ENCODE measurements around the gene FETUB.

Gene FETUB

DNA sequence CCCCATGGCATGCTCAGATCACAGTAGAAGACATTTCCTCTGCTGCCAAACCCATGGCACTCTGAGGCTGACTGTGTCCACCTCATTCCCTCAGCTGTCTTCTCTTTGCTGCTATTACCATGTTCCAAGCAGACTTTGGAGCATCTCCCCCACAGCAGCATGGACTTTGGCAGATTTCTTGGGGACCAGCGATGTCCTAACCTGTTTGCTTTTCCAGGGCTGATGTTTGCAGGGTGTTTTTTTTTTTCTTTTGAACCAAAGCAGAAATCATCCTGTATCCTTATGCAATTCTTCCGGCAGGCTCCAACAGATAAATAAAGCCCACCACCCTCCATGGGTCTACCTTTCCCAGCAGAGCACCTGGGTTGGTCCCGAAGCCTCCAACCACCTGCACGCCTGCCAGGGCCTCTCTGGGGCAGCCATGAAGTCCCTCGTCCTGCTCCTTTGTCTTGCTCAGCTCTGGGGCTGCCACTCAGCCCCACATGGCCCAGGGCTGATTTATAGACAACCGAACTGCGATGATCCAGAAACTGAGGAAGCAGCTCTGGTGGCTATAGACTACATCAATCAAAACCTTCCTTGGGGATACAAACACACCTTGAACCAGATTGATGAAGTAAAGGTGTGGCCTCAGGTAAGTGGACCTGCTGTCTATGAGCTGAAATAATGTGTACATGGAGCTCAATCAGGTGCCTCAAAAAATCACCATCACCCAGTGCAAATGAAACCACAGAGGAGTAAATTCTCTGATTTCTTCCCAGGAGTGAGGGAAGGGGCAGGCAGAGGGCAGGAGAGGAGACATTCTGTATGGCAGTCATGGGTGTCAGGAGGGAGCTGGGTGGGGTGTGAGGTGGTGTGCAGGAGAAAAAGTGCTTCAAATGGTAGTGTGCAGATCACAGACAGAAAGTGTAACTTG is 27.2 kb upstream of the FETUB start, which contains the start of gene AHSG:
Gene AHSG (plus strand): TSS at position 340 of the 916 bp plus-strand sequence. CDS start 82 bp downstream, at position 422.
- no peak for DNase-seq
- intact Hi-C loops (cut with DNase I) = no loop called here

DNA sequence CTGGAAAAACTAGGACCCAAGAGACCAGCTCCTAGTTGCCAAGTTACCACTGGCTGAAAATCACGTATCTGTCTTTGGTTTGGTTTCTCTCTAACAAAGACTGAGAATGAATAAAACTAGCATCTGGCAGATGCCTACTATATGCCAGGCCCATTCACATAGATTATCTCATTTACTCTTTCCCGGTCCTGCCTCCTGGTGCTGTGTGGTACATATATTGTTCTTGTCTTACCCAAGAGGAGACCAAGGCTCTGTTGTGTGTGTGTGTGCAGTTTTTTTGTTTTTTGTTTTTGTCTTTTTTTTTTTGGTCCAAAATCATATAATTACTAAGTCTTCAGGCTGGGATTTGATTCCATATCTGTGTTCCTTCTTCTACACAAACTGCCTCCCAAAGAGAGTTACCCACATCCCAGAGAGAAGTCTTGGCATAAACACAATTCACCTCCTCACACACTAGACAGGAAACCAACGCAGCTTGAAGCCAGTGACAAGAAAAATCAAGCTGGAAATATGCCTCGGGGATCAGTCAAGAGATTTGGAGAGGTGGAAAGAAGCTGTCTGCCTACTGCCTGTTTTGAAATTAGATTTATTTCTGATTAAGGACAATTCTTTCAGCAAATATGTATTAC is 26.4 kb upstream of the FETUB start:
- DNase-seq = no peak
- intact Hi-C loops (cut with DNase I) = no loop called here

DNA sequence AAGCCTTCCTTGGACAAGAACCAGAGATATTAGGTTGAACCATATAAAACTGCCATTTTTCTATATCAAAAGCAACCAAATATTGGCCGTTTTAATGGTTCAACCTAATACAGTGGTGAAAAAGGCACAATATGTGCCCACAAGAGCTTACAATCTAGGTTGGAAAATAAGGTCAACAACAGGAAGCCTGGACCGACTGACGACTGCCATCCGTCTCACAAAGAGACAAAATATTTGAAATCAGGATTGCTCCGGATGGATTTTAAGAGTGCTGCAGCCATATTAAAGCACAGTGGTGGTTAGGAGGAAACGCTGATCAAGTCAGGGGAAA is 26.0 kb upstream of the FETUB start:
- no peak for DNase-seq
- intact Hi-C loops (cut with DNase I) = no loop called here

DNA sequence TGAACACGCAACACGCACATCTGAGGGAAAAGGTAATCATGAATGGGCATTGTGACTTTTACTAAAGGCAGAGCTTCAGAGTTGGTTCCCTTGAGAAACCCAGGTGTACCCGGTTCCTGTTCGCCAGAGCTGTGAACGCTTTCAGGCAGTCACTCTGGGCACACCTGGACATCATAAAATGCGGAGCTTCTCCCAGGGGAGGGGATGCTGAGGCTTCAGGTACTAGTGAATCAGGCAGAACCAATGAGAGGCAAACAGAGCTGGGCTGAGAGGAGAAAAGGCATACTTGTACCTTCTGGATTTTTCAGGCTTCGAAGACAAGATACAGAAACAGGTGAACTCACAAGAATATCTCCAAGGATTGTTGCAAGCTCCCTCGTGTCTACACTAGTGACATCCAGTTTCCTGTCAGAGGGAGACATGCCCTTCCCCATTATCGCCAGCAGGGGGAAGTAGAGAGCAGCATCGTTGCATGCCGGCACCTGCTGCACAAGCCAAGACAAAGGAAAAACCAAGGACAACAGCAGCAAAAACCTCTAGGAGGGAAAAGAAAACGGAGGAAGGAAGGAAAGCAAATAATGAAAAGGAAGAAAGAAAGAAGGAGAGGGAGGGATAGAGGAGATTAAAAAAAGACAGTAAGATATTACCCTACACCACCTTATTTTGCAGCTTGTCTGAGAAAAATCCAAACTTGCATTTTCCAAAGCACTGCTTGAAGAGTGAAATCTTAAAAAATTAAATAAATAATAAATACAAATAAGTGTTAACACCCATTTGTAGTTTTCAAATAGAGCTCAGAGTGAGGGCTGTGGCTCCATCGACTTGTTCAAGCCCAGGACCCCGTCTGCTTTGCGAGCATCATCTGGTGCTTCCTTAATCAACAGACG is 25.4 kb upstream of the FETUB start:
- intact Hi-C loops (cut with DNase I) = loop anchor here (5.0 kb wide), 1 partner anchor 212 kb away; no protein-coding TSS in a partner anchor
- DNase-seq = peak; percentile 52 to 94 (median 87)

DNA sequence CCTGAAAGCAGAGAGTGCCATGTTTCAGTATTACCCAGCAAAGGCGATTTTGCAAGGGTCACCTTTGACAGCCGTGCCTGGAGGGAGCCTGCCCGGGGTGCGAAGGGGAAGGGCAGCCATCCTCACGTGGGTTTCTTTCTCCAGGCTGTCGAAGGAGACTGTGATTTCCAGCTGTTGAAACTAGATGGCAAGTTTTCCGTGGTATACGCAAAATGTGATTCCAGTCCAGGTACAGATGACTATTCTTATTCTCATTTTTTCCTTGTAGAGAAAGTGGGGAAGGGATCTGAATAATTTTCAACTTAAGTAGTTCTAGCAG is 23.9 kb upstream of the FETUB start:
- no peak for DNase-seq
- intact Hi-C loops (cut with DNase I) = loop anchor here (5.0 kb wide), 1 partner anchor 211 kb away; no protein-coding TSS in a partner anchor

DNA sequence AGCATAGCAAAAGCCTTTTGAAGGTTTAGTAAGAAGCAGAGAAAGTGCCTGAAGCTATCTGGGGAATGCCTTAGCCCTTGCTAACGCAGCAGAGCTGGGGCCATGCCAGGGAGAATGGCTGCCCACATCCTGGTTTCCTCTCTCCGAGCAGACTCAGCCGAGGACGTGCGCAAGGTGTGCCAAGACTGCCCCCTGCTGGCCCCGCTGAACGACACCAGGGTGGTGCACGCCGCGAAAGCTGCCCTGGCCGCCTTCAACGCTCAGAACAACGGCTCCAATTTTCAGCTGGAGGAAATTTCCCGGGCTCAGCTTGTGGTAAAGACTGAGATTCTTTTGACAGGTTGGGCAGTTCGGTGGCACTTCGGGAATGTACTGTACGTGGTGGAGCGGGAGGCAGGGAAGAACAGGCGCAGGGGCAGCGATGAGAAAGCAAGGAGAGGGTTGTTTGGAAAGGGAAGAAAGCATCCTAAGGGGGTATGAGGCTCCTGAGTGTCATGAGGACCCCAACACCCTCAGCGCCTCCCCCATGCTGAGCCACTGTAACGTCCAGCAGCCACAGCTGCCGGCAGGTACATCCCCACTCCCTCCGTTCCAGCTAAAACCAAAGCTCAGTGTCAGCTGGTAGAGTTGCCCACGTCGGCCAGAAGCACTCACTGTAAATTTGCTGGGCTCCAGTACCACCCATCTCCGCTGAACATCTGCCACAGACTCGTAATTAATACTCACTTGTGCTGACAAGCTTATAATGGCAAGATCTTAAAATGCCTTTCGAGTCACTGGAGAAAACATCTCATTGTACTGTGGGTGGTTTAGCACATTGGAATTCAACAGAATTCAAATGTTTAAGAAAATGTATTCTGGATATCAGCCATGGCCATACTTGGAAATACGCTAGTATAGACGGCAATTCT is 22.9 kb upstream of the FETUB start:
- intact Hi-C loops (cut with DNase I) = loop anchor here (5.0 kb wide), 1 partner anchor 210 kb away; no protein-coding TSS in a partner anchor
- DNase-seq = peak; percentile 72 to 93 (median 88)

DNA sequence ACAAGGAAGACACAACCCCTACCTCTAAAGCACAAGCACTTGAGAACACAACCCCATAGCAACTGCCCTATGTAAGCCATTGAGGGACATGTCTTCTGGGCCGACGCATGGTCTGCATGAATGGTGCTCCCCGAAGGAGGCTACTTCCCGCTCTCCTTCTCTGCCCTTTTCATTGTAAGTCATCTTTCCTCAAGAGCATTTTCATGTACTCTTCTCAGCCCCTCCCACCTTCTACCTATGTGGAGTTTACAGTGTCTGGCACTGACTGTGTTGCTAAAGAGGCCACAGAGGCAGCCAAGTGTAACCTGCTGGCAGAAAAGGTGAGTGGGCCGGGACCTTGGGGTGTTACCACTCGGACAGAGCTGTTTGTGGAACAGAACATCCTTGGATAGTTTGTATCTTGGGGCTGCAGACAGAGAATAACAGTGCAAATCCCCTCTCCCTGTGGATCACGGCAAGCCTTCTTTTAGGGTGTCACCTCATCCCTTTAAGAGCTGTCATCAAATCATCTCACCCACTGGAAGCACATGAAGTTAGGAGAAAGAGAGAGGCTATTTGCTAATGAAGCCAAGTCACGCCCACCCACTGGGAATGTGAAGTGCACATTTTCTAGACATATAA is 21.8 kb upstream of the FETUB start:
- intact Hi-C loops (cut with DNase I) = loop anchor here (5.0 kb wide), 1 partner anchor 209 kb away; no protein-coding TSS in a partner anchor
- DNase-seq = no peak

DNA sequence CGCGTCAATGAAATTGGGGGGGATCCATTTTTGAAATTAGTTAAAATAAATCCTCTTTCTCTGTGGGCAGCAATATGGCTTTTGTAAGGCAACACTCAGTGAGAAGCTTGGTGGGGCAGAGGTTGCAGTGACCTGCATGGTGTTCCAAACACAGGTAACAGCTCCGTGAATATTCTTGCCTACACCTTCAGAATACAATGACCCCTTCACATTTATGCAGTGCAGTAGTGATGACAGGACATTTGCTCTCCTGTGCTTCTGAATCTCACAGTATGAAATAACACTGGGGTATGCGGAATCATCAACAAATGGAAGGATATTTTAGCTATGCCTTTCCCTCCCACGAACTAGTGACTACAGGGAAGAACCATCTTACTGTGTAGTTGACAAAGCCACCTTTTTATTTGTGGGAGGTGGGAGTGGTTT is 20.4 kb upstream of the FETUB start:
- no peak for DNase-seq
- intact Hi-C loops (cut with DNase I) = loop anchor here (5.0 kb wide), 1 partner anchor 208 kb away; no protein-coding TSS in a partner anchor

DNA sequence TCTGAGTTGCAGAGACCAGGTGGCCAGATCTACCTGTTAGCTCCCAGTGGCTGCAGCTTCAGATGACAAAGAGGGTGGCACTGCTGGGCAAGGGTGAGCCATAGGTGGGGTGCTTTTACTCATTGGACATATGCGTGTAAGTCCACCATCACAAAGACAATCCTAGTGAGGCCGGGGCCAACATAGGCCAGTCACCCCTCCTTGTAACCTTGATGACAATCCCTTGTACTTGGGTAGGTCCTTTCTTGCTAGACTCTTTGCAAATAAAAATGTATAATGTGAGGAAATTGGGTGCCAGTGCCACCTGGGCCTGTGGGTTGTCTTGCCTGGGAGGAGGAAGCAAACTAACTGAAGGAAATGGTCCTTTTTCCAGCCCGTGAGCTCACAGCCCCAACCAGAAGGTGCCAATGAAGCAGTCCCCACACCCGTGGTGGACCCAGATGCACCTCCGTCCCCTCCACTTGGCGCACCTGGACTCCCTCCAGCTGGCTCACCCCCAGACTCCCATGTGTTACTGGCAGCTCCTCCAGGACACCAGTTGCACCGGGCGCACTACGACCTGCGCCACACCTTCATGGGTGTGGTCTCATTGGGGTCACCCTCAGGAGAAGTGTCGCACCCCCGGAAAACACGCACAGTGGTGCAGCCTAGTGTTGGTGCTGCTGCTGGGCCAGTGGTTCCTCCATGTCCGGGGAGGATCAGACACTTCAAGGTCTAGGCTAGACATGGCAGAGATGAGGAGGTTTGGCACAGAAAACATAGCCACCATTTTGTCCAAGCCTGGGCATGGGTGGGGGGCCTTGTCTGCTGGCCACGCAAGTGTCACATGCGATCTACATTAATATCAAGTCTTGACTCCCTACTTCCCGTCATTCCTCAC is 19.7 kb upstream of the FETUB start:
- no peak for DNase-seq
- intact Hi-C loops (cut with DNase I) = no loop called here

DNA sequence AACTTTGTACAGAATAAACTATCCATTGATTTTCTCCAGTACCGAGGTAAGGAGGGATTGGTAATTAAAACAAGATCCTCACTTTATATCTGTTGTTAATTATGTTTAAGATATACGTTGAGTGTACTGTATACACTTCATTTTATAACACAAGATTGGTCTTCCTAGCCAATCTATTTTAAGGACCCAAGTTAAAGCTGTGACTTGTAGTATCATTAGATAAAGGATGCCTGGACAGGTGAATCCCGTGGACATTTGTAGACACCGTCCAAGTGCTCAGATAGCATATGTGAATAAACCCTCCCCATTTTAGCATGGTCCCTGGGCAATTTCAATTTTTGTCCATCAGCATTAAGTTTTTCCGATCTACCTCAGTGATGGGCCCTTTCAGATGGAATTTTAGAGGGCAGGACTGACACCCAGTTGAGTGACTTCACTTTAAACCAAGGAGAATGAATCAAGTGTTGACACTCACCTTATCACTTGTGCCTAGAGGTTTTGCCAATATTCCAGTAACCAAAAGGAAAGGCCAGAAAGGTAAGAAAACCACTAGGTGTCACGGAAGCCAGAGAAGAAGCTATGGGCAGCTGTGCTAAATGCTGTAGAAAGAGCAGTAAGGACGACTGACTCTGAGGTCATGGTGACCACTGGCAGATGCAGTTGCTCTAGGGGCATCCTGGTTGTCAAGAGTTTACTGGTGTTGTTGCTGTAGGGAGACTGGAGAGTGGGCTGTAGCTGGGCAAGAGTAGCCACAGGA is 18.1 kb upstream of the FETUB start:
- no peak for DNase-seq
- intact Hi-C loops (cut with DNase I) = no loop called here

DNA sequence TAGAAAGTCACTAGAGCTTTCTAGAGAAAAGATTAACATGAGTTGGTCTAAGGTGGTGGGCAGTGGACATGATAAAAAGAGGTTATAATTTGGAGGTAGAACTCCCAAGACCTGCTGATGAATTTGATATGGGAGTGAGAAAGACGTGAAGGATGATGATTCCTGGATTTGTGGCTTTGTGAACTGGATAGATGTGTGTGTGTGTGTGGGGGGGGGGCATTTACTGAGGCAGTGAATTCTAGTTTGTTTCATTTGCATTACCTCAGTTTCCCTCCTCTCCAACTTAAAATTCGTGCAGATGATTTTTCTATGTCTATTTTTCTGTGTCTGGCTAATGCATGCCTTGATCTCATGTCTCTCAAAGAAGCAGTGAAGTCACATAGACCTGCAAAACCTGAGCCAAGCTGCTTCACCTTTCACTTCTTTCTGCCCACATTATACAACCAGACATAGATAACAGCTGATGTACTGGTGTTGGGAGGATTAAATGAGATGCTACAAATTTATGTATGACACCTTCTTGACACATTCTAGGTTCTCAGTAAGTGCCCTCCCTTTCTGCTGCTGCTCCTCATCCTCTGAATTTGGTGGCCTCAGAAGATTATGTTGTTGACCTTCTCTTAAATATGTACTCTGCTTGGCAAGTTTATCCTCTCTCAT is 17.4 kb upstream of the FETUB start:
- DNase-seq = no peak
- intact Hi-C loops (cut with DNase I) = no loop called here

DNA sequence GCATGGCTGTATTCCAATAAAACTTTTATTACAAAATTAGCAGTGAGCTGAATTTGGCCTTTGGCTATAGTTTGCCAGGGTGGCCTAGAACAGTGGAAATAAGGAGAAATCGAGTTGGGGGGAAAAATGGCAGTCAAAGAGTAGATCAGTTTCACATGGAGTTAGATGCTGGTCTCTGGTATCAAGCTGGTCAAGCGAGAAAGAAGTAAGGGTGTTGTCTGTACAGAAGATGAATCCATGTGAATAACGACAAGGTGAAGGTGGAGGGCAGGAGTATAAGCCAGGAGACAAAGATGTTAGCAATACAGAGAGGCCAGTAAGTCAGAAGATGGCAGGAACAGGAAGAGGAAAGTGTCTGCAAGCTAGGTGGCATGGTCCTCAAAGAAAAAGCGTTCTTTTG is 15.6 kb upstream of the FETUB start:
- intact Hi-C loops (cut with DNase I) = no loop called here
- DNase-seq = no peak

DNA sequence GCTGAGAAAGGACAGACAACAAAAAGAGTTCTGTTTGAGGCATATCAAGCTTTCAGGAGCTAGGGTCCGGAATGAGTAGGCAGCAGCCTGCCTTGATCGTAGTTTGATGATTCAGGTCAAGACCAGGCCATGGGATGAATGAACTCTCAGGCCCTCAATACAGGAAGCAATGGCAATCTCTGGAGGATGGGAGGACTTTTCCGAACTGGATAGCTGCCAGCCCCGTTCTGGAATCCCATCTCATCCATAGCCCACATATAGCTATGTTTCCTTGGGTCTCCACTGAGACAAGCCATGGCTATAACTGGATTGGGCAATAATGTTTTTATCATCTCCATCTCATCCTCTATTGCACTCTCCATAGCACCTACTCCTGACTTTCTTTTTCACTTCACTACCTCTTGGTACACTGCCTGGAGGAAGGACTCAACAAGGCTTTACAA is 14.6 kb upstream of the FETUB start:
- intact Hi-C loops (cut with DNase I) = no loop called here
- peak in 1 of 42 donors; percentile 36 for DNase-seq

DNA sequence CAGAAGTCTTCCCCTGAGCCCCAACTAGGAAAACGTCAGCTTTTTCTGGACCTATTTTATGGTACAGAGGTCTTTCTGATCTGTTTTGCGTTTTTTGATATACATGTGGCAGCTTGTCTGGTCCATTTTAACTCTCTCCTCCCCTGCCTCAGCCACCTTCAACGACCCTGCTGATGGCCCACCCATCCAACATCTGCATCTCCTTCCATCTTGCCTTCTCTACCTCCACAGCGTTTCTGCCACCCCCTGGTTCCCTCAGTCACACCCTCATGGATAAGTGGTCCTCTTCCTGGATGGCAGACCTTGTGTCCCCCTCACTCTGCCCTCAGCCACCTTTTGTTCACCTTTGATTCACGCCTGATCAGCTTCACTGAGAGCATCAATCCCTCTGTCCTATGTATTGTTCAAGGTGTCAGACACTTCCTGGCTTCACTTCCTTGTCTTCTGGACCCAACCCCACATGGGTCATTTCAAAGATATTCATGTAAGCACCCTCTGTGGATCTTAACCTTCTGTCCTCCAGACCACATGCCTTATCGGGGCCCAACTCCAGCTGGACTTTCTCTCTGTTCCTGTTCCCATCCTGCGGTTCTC is 13.8 kb upstream of the FETUB start:
- DNase-seq = peak in 1 of 42 donors; percentile 20
- intact Hi-C loops (cut with DNase I) = no loop called here

DNA sequence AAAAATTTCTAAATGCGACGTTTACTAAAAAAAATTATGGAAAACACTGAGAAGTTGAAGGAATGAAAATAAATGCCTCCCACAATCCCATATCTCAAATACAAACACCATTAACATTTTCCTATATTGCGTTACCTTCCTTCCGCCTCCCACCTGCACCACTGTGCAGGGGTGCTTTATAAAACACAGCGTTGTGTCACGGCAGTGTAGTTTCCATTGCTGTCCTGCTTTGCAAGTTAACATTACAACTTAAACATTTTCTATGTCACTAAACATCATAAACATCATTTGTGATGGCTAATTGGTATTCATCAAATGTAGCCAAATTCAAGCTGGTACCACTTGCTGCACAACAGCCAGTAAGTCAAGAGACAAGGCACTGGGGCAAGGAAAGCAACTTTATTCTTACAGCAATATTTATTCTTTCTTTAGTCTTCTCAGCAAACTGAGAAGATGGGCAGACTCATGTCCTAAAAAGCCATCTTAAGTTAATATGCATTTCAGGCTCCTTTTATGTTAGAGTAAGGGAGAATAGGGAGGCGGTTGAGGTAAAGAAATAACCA is 12.3 kb upstream of the FETUB start:
- intact Hi-C loops (cut with DNase I) = no loop called here
- DNase-seq = peak in 1 of 42 donors; percentile 8

Measured in head of caudate nucleus (tissue), 42 donors.